Midbrain (tissue), 1 donor: Measurements from ENCODE around the gene SHANK1.

ENCODE experiments used
- DNase-seq: peaks from one replicate; lab custom pipeline; 2025; lab: John Stamatoyannopoulos, UW

Gene SHANK1

DNA sequence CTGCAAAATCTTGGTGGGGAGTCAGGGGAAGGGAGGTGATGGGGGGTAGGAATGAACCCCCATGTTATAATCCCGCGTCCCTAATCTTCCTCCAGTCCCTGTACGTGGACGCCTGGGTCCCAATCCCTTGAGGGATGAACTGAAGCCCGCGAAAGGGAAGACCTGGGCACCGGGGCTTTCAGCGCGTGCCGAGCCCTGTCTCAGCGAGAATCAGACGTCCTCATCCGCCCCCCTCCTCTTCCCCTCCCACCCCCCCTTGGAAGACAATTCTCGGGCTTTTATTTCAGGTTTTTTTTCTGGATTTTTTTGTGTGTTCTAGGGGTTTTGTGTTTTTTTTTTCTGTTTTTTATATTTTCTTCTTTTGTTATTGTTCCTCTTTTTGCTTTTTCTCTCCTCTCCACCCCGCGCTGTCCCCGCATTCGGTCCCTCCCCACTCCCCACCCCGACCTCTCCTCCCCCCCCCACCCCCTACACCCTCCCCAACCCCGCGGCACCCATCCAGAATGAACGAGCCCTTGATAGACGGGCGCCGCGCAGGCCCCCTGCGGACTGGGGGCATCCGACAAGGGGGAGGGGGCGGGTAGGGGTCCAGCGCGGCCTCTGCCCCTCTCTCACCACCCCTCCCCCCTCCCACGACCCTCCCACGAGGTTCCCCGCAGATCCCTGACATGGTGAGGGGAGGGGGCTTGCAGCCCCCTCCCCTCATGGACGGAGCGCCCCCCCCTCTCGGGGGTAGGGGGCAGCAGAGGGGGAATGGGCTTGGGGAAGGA is 60.1 kb downstream of the SHANK1 start:
- no peak for DNase-seq

DNA sequence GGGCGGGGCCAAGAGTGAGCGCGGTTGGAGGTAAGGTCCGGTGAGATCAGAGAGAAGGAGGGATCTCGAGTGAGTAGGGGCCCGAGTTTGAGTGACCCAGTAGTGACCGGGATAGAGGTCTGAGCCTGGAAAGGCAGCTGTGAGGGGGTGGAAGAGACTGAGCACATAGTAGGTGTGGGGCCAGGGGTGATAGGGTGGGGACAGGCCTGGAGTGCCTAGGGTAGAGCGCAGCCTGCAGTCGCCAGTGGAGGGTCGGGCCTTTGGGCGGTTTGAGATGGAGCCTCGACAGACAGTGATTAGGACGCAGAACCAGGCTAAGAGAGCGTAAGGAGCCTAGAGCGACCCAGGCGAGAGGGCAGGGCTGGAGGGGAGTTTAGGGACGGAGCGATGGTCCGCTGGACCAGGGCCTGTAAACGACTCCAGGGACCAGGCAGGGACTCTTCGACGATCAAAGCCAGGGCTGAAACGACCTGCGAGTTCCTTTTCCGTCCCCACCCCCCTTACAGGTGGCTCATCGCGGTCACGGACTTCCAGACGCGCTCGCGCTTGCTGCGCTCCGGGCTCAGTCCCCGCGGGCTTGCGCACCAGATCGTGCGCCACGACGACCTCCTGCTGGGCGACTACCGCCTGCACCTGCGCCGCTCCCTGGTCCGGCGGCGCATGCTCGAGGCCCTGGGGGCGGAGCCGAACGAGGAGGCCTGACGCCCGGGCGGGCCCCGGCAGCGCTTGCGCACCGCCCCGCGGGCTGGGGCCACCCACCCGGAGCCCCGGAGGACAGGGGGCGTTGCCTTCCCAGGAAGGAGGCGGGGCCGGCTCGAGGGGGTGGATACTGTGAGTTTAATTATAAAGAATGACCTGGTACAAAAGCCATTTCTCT is 60.9 kb downstream of the SHANK1 start:
- DNase-seq: peak; percentile 84

DNA sequence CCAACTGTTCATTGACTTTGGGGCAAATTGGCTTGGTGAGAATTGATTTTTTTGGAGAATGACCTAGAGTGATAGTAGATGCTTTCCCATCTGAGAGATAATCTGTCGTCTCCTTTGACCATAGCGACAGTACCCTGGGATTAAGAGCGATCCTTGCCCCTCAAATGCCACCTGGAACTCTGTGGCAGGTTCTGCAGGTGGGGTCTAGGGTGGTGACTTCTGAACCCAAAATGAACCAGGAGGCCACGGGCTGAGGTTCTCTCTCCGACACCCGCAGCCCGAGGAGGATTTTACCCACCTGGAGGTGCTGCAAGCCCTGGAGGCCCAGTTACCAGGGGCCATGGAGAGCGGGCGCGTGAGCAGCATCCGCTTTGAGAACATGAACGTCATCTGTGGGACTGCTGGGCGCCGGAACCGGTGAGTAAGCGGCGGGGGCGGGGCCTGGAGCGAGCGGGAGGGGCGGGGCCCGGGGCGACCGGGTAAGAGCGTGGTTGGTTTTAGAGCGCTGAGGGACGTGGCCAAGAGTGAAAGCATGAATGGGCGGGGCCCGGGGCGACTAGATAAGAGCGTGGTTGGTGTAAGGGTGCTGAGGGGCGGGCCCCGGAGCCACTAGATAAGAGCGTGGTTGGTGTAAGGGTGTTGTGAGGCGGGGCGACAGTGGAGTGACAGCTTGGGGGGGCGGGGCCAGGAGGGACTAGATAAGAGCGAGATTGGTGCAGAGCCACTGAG is 61.7 kb downstream of the SHANK1 start:
- peak; percentile 96 for DNase-seq

DNA sequence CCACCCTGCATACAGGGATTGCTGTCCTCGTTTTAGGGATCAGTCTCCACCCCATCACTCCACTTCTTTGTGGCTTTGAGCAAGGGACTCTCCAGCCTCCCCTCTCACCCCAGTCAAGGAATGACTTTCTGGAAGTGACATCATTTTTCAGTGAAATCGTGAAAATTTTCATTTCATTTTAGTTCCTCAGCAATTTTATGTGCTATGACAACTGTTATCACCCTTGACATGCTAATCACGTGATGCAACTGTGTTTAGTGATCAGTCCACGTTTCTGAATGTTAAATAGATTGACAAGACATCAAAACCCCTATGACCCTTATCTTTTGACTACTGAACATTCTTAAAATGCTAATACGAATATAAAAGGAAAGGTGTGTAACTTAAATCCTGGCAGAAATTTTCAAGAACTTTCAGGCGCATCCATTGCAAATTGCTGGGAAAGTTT is 62.4 kb downstream of the SHANK1 start:
- no peak for DNase-seq

DNA sequence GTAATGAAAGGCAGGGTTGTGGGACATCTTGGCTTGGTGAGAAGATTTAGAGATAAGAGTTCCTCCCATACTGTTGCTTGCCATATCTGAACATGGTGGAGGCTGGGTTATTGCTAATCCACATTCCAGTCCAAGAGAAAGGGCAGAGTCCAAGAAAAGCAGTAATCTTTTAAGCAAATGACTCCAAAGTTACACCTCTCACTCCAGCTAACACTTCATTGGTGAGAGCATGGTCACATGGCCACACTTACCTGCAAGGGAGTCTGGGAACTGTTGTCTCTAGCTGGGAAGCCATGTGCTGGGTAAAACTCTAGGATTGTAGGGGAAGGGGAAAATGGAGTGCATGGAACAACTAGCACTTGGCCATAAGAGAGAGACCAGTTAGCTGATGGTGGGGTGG is 64.7 kb downstream of the SHANK1 start:
- DNase-seq: no peak

DNA sequence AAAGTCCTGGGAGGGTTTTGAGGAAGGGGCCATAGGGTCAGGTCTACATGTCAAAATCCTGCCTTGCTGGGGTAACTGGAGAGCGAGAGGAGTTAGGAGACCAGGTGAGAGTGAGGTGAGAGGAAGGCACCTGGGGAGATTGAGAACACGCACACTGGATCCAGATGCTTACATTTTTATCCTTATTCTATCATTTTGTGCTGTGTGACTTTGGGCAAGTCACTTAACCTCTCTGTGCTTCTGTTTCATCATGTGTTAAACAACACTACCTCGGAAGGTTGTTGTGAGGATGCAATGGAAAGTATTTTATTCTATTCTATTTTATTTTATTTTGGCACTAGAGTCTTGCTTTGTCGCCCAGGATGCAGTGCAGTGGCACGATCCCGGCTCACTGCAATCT is 66.9 kb downstream of the SHANK1 start:
- no peak for DNase-seq

DNA sequence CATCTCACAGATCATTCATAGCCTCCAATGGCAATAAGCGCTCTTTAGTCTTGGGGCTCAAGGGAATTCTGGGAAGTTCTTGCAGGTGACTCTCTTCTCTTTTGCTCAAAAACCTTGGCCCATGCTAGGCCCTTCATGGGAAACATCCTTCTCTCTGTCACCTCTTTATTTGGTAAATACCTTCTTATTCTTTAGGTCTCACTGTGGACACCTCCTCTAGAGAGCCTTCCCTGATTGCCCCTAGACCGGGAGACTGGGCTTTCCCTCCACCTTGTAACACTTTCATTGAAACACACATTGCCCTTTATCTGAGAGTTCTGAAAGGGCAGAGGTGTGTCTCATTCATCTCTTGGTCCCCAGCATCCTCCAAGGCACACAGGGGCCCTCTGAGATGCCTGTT is 68.4 kb downstream of the SHANK1 start:
- DNase-seq: no peak

DNA sequence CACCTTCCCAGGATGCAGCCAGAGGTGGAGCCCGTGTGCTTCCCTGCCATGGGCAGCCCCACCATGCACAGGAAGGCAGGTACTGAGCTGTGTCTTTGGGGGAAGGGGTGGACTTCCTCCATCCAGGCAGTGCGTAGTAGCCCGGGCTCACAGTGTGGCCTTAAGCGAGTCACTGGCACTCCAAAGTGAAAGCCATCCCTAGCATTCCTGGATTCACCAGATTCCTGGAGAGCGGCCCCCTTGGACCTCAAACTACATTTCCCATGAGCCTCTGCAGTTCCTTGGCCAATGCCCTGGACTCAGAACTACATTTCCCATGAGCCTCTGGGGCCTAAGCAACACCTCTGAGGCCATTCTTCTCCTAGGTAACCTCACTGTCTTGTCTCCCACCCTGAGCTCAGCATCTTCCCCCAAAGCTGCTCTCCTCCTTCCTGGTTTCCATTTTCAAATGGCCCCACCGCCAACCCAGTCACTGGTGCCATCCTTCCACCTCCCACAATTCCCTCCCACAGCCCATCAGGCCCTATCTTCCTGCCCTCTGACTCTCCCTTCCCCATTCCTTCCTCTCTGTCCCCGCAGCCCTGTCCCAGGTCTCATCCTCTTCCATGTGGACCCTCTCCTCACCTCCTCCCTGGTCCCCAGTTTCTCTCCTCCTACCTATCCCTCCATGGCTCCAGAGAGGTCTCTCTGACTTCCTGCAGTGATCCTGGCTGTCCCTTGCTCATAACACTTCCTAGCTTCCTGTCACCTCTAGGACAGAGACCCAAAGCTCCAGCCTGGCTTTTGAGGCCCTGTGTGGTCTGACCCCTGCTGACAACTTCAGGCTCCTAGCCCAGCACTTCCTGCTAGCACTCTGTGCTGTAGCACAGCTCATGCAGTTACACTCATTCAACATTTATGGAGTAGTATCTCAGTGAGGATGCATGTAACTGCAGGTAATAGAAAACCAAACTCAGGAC is 69.9 kb downstream of the SHANK1 start, which contains the start of gene C19orf81:
Gene C19orf81, plus strand, starts transcription at position 13 of the 959 bp plus-strand sequence. Its CDS starts 0 bp downstream, at position 13.
- no peak for DNase-seq

DNA sequence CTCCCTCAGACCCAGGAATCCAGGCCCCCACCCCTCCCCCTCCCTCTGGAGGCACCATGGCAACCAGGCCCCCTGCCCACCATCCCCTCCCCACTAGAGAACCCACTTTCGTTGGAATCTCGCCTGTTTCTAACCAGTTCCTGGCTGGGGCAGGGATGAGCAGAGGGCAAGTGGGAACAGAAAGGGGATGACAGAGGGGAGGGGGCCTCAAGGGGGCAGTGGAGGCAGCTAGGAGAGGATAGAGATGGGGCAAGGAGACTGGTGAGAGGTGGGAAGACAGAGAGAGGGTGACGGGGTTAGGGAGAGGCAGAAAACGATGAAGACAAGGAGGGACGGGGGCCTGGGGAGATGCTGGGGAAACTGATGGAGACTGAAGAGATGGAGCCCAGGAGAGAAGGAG is 70.9 kb downstream of the SHANK1 start:
- no peak for DNase-seq

DNA sequence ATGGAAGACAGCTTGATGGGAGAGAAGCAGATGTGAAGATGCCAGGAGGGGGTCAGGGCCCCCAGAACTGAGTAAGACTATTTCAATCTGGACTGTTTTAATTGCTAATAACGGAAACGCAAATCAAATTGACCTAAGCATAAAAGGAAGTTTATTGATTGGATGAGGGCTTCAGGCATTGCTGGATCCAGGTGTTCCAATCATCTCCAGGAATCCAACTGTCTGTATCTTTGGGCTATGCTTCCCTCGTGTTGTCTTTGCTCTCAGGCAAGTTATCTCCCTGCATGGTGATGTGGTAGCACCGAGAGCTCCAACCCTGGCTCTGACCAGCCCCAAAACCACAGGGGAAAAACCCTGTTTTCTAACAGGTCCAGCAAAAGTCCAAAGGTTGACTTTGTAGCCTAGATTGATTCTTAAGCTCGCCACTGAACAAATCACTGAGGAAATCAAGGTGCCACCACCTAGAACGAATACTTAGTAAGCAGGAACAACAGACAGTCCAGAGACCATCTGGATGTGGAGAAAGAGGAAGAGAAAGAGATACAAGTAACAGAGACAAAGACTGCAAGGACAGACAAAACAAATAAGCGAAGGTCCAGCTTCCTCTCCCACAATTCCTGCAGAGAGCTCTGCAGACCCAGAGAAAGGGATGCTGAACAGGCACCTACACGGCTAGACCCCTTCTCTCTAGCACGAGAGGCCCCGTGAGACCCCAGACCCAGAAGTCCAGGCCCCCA is 71.6 kb downstream of the SHANK1 start:
- DNase-seq: no peak

DNA sequence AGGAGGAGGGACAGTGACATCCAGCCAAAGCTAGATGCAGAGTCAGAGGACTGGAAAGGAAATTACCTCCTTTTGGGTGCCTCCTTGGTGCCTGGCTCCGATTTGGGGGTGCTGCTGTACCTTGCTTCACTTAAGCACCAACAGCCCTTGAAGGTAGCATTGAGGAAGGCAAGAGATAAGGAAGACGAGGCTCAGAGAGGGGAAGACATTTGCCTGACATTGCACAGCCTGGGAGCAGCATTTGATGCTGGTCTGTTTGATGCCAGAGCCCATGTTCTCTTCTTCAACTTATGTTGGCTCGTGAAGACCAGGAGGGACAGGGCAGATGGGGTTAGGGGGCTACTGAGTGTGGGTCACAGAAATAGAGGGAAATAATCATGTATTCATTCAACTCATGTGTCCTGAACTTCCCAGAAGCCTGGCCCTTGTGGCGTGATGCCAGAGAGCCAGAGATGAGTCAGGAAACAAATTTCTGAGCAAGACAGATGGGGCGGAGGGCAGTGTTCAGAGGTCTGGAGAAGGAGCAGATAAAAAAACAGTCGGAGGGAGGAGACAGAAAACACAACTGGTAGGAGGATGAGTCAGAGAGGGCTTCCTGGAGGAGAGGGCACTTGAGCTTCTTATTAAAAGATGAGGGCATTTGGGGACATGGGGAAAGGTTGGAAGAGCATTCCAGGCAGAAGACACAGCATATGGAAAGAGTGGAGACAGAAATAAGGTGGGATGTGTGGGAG is 73.4 kb downstream of the SHANK1 start:
- no peak for DNase-seq

DNA sequence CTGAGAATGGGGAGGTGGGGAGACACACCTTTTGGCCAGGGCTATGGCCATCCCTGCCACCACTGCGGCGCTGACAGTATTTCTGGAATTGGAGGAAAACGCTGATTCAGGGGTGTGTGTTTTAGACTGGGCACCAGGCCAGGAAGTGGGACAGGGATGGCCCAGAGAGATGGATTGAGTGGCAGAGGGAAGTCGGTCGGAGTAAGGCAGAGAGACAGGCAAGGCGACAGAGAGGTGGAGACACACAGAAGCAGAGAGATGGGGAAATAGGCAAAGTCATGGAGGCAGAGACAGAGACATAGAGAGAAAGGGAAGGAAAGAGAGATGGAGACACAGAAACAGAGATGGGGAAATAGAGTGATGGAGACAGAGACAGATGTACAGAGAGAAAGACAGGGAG is 74.5 kb downstream of the SHANK1 start:
- no peak for DNase-seq

DNA sequence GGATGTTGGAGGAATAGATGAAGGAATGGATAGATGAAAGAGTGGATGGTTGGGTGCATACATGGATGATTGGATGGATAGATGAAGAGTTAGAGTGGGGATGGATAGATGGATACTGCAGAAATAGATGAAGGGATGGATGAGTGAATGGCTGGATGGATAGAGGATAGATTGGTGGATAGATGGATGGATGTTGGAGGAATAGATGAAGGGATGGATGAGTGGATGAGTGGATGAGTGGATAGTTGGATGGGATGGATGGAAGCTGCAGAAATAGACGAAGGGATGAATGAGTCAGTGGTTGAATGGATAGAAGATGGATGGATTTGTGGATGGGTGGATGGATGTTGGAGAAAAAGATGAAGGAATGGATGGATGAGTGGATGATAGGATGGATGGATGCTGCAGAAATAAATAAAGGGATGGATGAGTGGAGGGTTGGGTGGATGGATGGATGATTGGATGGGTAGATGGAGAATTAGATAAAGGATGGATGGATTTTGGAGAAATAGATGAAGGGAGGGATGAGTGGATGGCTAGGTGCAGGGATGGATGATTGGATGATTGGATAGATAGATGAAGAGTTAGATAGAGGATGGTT is 75.2 kb downstream of the SHANK1 start:
- DNase-seq: no peak

DNA sequence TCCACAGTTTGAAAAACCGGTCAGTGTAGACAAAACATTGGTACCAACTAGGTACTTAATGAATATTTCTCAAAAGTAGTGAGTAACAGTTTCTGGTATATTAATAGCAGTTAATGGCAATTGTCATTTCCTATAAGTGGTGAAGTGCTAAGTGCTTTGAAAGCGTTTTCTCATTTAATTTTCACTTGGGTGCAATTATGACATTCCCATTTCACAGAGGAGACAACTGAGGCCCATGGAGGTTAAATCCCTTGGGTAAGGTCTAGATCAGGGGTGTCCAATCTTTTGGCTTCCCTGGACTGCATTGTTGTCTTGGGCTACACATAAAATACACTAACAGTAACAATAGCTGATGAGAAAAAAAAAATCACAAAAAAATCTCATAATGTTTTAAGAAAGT is 79.2 kb downstream of the SHANK1 start:
- no peak for DNase-seq

DNA sequence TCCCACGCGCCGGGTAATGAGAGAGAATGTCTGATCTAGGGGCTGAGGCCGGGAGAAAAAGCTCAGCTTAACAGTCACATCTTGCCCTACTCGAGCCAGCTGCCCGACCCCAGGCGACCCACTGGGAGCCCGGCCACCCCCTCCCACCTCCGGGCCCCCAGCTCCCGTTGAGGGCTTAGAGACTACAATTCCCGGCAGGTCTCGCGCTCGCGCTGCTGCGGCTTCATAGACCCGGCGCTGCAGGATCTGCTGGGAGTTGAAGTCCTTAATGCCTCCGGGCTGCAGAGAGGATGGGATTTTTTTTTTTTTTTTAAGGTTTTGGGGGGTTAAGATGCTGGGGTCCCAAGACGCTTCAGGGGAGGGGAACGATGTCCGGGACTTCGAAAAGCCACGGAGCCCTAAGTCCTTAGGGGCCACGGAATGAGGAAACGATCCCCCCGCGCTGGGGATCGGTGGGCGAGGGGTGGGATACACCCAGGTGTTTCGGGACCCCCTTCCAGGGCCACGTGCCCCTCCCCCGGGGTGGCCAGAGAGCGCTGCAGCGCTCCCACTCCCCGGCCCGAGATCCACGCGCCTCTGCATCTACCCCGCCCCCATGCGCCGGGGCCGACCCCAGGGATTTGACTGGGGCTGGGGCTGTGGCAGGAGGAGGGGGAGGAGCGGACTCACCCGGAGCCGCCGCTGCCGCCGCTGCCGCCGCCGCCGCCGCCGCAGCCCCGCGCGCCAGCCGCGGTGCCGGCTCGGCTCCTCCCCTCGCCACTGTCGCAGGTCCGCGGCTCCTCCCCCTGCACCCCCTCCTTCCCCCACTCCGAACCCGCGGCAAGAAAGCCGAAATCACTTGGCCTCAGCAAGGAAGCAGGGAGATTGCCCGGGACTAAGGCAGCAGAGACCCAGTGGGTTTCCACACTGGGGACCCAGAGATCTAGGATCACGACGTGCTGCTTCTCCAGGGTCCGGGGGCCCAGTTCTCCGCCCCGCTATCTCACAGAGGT is 80.2 kb downstream of the SHANK1 start, which contains the start of gene SYT3:
Gene SYT3, minus strand, starts transcription at position 761 of the 992 bp plus-strand sequence. CDS start 2,470 bp downstream, outside the sequence.
- DNase-seq: peak; percentile 76

DNA sequence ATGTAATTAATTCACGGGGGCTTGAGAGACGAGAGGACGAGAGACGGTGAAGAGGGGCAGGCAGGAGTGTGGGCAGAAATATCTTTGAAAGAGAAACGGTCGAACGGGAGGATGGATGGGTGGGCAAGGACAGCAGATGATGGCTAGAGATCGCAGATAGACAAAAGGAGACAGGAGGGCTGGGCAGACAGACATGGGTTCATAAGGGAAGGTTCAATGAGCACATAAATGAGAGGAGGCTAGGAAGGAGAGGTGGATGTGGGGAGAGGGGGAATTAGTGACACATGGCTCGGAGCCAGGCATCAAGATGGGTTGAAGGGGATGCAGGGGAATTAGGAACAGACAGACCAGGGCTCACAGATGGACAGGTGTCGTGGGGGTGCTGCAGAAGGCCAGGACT is 81.0 kb downstream of the SHANK1 start:
- DNase-seq: no peak

DNA sequence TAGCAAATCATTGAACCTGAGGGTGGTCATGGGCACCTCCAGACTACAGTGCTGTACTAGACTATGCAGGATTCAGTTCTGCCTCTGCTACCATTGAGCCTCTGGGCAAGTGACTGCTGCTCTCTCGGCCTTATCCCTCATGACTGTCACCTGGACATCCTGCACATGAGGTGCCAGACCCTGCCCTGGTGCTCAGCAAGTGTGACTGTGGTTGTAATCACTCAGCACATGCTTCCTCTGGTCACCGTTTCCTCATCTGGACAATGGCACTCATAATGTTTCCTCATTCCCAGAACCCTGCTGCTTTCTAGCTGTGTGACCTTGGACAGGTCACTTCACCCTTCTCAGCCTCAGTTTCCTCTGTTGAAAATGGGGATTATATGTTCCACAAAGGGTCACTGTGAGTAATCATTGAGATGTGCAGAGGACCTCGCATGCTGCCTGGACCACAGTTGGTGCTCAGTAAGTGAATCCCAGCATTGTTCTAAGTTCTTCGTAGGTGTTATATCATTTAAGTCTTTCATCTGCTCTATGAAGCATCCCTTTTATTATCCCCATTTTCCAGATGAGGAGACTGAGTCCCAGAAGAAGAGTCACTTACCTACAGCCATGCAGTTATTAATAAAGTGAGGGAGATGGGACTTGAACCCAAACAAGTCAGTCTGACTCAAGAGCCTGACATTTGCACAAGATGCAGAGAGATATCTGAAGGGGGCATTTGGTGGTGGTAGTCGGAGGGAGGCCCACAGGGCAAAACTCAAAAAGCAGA is 83.1 kb downstream of the SHANK1 start:
- no peak for DNase-seq
